Stimulated activated CD4-positive, alpha-beta T cell treated with anti-CD3 and anti-CD28 coated beads, Interleukin-2, amount 100 ng/mL, for 24 hours (primary cell): ENCODE data around the gene IHH.

ENCODE experiments used
- DNase-seq, 2 donors: peaks; one replicate each; pipeline ENCODE4 v3.0.0-alpha.2; 2020

IHH gene

GRCh38 chr2:219037783-219038499 is 22.8 kb downstream of the IHH start:
- DNase-seq, result no peak

DNA sequence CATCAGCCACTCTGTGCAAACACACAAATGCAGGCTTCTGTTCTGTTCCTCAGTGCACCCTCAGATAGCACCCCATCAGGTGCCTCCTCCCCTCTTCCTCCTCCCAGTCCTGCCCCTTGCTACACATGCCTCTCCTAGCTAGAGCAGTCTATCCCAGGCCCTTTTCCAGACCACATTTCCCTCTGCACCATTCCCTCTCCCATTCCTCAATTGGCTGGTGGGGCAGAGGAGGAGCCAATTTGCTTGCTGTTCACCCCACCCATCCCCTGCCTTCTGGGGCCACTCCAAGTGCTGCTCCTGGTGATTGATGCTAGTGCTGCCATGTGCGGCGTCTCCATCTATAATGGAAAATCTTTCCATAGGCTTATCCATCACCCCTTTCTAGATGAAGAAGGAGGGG is 24.8 kb downstream of the IHH start:
- DNase-seq, result no peak

DNA sequence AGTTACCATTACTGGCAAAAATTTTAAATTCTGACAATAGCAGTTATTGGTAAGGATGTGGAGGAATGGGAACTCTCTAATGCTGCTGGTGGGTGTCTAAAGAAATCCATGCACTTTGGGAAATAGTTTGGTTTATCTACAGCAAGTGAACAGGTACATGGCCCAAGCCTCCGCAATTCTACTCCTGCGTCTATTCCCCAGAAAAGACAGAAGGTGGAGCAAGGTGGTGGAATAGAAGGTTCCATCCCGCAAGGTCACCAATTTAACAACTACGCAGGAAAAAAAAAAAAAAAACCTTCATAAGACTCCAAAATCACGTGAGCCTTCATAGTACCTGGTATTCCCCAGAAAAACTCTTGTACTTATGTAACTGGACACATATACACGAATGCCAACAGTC is 25.9 kb downstream of the IHH start:
- DNase-seq, result no peak

- DNase-seq, result no peak
Measured at GRCh38 chr2:219032051-219032745, 28.5 kb downstream of the IHH start.

- no peak for DNase-seq
Measured at GRCh38 chr2:219031005-219031738, 29.5 kb downstream of the IHH start.

DNA sequence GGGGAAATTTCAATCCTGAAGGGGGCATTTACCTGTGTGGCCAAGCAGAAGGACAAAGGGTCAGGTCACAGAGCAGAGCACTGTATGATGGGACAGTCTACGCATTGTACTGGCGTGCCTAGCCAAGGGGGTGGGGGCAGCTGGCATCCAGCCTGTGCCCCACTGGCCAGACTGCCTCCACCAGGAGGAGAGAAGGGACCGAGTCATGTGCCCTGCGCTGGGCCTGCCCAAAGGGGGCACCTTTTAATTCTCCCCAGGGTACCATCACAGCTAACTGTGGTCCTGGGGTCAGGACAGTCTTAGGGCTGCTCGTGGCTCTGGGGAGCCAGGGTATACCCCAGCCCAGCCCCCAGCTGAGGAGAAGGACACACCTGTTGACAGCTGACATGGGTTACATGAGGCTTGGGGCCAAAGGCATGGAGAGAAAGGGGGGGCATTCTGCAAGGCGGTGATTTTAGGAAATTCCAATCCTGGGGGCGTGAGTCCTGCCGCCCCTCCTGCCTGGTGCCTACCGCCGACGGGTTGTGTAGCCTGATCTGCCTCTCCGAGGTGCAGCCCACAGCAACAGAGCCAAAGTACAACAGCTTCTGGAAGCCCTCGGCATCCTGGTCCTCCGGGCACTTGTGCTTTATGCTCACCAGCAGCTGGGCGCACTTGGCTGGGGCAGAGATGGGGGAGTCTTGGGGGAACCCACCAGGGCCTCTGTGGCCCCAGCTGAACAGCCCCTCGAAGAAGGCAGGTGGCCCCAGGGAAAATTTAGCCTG is 30.4 kb downstream of the IHH start:
- no peak for DNase-seq

- DNase-seq, result peak; percentile 81 to 82
Measured at GRCh38 chr2:219029829-219030165, 30.9 kb downstream of the IHH start.

- no peak for DNase-seq
Measured at GRCh38 chr2:219028996-219029828, 31.5 kb downstream of the IHH start.

DNA sequence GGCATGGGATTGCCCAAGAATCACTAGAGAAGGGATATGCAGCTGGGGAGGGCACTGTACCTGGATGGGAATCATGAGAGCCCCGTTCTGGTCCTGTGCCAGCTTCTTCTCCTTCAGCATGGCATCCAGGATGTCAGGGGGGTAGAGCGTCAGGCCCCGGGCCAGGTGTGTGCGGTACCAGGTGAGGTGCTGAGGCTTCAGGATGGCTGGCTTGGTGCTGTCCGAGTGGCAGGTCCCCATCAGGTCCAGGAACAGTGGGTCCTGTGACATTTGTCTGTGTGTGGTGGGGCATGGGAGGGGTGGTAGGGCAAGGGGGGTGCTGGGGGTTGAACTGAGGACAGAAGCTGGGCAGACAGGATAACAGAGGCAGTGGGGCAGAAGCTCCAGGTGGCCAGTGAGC is 32.6 kb downstream of the IHH start:
- DNase-seq, result no peak

- no peak for DNase-seq
Measured at GRCh38 chr2:219027511-219028055, 33.1 kb downstream of the IHH start.

GRCh38 chr2:219026946-219027345 is 33.8 kb downstream of the IHH start:
- DNase-seq, result no peak

DNA sequence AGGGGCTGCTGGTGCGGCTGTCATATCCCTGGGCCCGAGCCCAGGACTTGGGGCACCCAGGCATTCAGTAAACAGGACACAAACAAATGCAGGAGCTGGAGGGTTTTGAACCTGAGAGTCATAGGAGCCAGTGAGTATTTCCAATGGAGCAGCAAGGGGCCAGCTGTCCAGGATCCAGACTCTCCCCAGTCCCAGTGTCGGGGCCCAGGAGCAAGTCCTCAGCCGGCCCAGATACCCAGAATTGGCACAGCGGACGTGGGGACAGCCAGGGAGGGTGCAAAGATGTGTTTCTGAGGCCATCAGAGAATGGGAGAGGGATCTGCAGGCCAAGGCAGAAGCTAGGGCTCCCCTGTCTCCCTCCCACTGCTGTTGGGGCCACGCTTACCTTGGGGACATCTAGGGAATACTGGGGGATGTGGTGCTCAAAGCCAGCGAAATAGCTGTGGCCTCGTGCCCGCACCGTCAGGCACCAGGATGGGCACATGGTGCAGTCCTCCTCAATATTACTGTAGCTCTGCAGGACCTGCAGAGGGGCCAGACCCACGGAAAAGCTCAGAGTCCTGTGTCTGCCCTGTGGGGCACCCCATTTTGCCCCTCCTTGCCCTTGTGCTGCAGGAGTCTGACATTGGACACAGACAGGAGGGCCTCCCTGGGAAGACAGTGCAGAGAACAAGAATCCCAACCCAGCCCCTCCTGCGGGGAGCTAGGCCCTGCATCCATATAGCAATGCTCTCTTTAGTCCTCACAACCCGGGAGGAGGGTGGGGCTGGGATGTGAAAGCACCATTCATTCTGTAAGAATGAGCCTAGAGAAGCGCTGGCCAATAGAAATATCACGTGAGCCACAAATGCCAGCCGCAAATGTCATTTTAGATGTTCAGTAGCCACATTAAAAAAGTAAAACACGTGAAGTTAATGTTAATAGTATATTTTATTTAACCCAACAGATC is 34.8 kb downstream of the IHH start:
- DNase-seq, result no peak

DNA sequence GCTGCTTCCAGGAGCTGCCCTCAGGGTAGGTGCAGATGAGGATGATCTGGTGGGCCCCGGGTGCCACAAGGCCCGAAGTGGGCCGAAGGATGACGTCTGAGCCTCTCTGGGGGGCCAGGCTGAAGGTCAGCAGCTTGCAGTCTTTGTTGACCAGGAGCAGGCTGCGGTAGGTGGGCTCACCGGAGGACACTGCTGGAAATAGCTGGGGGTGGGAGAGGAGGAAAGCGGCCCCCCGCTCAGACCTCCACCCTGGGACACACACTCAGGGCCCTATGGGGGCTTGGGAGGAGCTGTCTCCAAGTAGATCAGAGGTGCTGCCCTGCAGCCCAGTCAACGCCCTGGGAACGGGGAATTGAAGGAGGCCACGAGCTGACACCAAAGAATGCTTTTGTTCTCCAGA is 36.7 kb downstream of the IHH start:
- DNase-seq, result no peak

DNA sequence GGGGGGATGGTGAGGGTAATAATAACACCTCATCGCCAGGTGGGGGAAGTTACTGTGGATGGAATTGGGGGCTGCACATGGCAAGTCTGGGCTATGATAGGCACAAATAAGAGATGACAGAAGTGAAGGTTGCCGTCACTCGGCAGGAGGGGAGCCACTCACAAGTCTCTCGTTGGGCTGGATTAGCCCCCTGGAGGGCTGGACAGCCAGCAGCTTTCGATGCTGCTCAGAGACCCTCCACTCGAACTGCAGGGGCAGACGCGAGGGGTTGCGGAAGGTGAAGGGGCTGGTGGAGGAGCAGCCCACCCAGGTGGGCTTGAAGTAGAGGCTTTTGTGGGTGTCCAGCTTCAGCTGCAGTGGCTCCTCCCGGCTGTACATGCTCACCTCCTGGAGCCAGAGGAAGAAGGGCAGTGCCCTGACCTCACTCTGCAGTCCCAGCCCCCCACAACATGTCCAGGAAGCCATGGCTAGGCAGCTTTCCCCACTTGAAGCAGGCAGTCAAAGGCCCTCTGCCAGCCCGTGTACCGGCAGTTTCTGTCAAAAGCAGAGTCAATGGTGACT is 37.6 kb downstream of the IHH start:
- no peak for DNase-seq

- DNase-seq, result no peak
Measured at GRCh38 chr2:219022616-219023015, 38.1 kb downstream of the IHH start.

DNA sequence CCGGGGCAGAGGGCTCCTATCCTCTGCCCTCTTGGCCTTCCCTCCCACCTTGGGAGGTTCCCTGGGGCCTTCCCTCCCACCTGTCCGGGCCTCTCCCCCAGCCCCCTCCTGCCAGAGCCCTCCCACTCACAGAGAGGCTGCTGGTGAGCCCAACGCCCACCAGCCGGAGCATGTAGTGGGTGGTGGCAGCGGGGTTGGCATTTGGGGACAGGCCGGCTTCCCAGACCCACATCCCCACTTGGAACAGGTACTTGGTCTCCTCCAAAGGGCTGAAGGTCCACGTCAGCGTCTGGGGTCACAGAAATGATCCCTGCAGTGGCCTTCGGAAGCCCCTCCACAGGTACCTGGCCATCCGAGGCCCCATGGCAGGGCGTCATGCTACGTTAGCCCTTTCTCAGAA is 38.7 kb downstream of the IHH start:
- DNase-seq, result no peak

- no peak for DNase-seq
Measured at GRCh38 chr2:219021591-219021990, 39.1 kb downstream of the IHH start.

DNA sequence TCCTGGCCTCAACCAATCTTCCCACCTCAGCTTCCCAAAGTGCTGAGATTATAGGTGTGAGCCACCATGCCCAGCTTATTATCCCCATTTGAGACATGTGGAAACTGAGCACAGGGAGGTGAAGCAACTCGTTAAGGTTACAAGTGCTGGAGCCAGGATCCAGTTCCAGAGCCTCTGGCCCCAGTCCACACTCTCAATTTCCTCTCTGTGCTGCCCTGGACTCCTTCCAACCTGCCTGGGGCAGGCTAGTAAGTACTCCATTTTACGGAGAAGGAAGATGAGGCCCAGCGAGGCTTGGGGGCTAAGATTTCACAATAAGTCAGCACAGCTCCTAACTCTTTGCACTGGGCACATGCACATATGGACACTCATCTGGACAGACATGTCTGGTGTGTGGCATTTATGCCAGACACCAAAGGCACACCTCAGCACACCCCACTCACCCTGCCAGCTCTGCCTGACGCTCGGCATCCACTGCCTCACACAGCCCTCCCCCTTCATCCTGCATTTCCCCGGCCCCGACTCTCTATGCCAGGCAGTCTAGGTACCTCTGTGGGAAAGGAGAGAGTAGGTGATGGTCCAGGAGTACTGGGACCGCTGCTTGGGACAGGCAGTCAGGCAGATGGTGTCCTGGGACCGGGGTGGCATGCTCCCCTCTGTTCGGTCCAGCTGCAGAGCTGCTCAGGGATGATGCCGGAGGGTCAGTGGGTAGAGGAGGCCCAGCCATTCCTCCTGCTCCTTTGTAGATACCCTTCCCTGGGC is 39.9 kb downstream of the IHH start:
- no peak for DNase-seq

GRCh38 chr2:219019436-219019835 is 41.3 kb downstream of the IHH start:
- DNase-seq, result no peak

DNA sequence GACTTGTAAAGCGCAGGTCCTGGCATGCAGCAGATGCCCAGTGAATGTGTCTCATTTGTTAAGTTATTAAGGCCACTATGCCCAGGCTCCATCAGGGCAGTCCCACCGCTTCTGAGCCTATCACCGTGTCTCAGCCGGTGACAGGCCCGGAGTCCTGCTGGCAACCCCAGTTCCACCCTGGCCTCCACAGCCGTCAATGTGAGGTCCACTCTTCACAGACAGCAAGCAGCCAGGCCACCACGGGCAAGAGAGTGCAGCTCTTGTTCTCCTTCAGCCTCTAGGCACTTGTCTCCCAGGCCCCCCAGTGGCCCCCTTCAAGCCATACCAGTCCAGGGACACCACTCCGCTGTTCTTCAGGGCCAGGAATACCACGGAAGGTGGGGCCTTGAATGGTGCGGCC is 42.0 kb downstream of the IHH start:
- DNase-seq, result no peak
